Left lung (tissue), 10 donors: ENCODE data around the gene EIF2B2. TPM values are rescaled to one million over a fixed set of nuclear protein-coding genes. Genes with fewer than 3 reads are reported as not detected.

ENCODE experiments used
- ATAC-seq: fragments of 200-7000 bp; cut with Tn5 transposase; one replicate; pipeline ENCODE4 v1.9.1; 2020; ENCODE audit warnings: moderate library complexity
- DNase-seq, 4 donors: peaks; one replicate each; pipeline ENCODE4 v3.0.0-alpha.2; 2013 to 2020
- H3K27ac ChIP-seq, 2 donors: fragments of 200-600 bp; sonication (generic) in 1 of 2; one replicate each; pipeline versions ENCODE4 v1.5.0 to v1.8.0; 2020 to 2021
- H3K27me3 ChIP-seq, 2 donors: fragments of 200-600 bp; sonication (generic) in 1 of 2; one replicate each; pipeline versions ENCODE4 v1.5.0 to v1.8.0; 2020 to 2021
- H3K36me3 ChIP-seq, 2 donors: fragments of 200-600 bp; sonication (generic) in 1 of 2; one replicate each; pipeline versions ENCODE4 v1.5.0 to v1.8.0; 2020 to 2021
- H3K4me1 ChIP-seq, 2 donors: fragments of 200-600 bp; one replicate each; pipeline ENCODE4 v1.8.0; 2021
- H3K4me3 ChIP-seq, 2 donors: fragments of 200-600 bp; sonication (generic) in 1 of 2; one replicate each; pipeline versions ENCODE4 v1.5.0 to v1.8.0; 2020 to 2021; ENCODE audit warnings: mild to moderate bottlenecking in 1 of 2
- H3K9me3 ChIP-seq, 2 donors: fragments of 200-600 bp; sonication (generic) in 1 of 2; one replicate each; pipeline versions ENCODE4 v1.5.0 to v1.8.0; 2020 to 2021
- CTCF ChIP-seq, 2 donors: fragments of 200-600 bp; sonication (generic) in 1 of 2; IDR thresholded peaks; one replicate each; pipeline versions ENCODE4 v1.5.0 to v1.8.0; 2021; ENCODE audit warnings: antibody characterized with exemption in 2 of 2
- intact Hi-C, 2 donors: fragments of 100-400 bp; cut with DNase I; formaldehyde crosslinking; loops; one replicate each; pipeline versions ENCODE4 v1.11.2 to v1.14.2; 2022
- polyA plus RNA-seq, 6 donors: library from polyadenylated mRNA; unstranded; fragments of 120-200 nt; gene quantifications; one replicate each; pipeline ENCODE4 v1.2.1, GENCODE V29; 2013; ENCODE audit not compliant: insufficient read length in 6 of 6
- total RNA-seq, 2 donors: library from RNA; stranded (reverse); fragmentation: NEBNext Ultra II Directional; extraction: Animal tissue kit (Norgen Biotek cat#: 25700); gene quantifications; one replicate each; pipeline ENCODE4 v1.2.1, GENCODE V29; 2021
- donor health status: DM: no; HTN: yes; CAD: no.
- donor health status: DM: no; HTN: no; CAD: no.

The EIF2B2 gene
- total and polyA plus RNA-seq, 8 donors, result 38.7 to 58.2 (median 46.7) TPM

GRCh38 chr14:74964787-74965485 is 37.8 kb upstream of the EIF2B2 start:
- intact Hi-C loops, result no loop called here
- Histone ChIP-seq H3K36me3 (no peaks in the 10 kb centered on the region), H3K4me3 (no peak overlapping the region), H3K27me3 (no peaks in the 10 kb centered on the region), H3K4me1 (peaks cover 0 to 10% of the 10 kb centered on the region in 2 donors), H3K27ac (no peak overlapping the region), H3K9me3 (no peaks in the 10 kb centered on the region)
- ATAC-seq (no peak), DNase-seq (no peak)
- no peak for TF ChIP-seq CTCF (IDR thresholded peaks at IDR 0.05)

- intact Hi-C loops, result no loop called here
- TF ChIP-seq CTCF (IDR thresholded peaks at IDR 0.05), result no peak
- no peaks in the 10 kb centered on the region for H3K9me3 ChIP-seq
- H3K27ac ChIP-seq, result no peak overlapping the region
- no peaks in the 10 kb centered on the region for H3K27me3 ChIP-seq
- H3K4me3 ChIP-seq, result no peak overlapping the region
- ATAC-seq (no peak), DNase-seq (peak in 1 of 4 donors; percentile 40)
- H3K36me3 ChIP-seq, result no peaks in the 10 kb centered on the region
- peaks cover 0 to 10% of the 10 kb centered on the region in 2 donors for H3K4me1 ChIP-seq
Observed at GRCh38 chr14:74965486-74966153, 37.1 kb upstream of the EIF2B2 start.

- Histone ChIP-seq H3K27ac (no peak overlapping the region), H3K4me3 (no peak overlapping the region), H3K9me3 (no peaks in the 10 kb centered on the region), H3K36me3 (no peaks in the 10 kb centered on the region), H3K4me1 (peaks cover 0 to 8% of the 10 kb centered on the region in 2 donors), H3K27me3 (no peaks in the 10 kb centered on the region)
- ATAC-seq (no peak), DNase-seq (no peak)
- intact Hi-C loops, result no loop called here
- TF ChIP-seq CTCF (IDR thresholded peaks at IDR 0.05), result no peak
Observed at GRCh38 chr14:74968811-74969210, 33.9 kb upstream of the EIF2B2 start.

GRCh38 chr14:74973003-74973653 is 29.6 kb upstream of the EIF2B2 start:
- intact Hi-C loops, result no loop called here
- no peaks in the 10 kb centered on the region for H3K9me3 ChIP-seq
- H3K36me3 ChIP-seq, result no peaks in the 10 kb centered on the region
- DNase-seq (peak in 3 of 4 donors; percentile 54 to 85 (median 73)), ATAC-seq (peak; percentile 76)
- no peaks in the 10 kb centered on the region for H3K27me3 ChIP-seq
- H3K27ac ChIP-seq, result no peak overlapping the region
- peaks cover 0 to 11% of the 10 kb centered on the region in 2 donors for H3K4me1 ChIP-seq
- H3K4me3 ChIP-seq, result no peak overlapping the region
- TF ChIP-seq CTCF (IDR thresholded peaks at IDR 0.05), result no peak

- no peaks in the 10 kb centered on the region for H3K9me3 ChIP-seq
- H3K27ac ChIP-seq, result no peak overlapping the region
- H3K27me3 ChIP-seq, result no peaks in the 10 kb centered on the region
- peaks cover 0 to 11% of the 10 kb centered on the region in 2 donors for H3K4me1 ChIP-seq
- intact Hi-C loops, result no loop called here
- H3K4me3 ChIP-seq, result no peak overlapping the region
- DNase-seq, result no peak
- no peak for ATAC-seq
- TF ChIP-seq CTCF (IDR thresholded peaks at IDR 0.05), result no peak
- H3K36me3 ChIP-seq, result no peaks in the 10 kb centered on the region
Observed at GRCh38 chr14:74973905-74974363, 28.8 kb upstream of the EIF2B2 start.
